ENCODE data around the gene ARHGAP15. TPM values are rescaled to one million over a fixed set of nuclear protein-coding genes. Genes with fewer than 3 reads are reported as not detected.

Gene ARHGAP15
- total RNA-seq, 1 donor from 2014 or later: not detected

DNA sequence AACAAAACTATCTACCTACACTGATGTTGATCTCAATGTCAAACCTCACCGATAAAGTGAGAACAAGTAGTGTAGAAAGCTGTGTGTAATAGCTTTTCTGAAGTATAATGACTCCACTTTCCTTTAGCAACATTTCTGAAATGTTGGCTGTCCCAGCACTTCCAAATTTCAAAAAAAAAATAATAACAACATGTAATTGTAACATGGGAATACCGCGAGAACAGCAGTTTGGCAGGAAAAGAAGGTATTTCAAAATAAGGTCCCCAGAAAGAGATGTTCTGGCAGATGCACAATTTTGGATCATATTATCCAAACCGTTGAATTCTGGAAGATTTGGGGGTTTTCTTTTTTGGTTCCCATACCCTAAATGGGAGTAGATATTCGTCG is 352.0 kb downstream of the ARHGAP15 start:
- no peaks in the 10 kb centered on the region for H3K36me3 ChIP-seq (ENCODE audit: control insufficient read depth, insufficient read depth, low read length)
- no peaks in the 10 kb centered on the region for H3K27me3 ChIP-seq (ENCODE audit: control insufficient read depth, insufficient read depth, low read length)
- no peak for DNase-seq (ENCODE audit: low read depth)
- TF ChIP-seq, protein P1, sequence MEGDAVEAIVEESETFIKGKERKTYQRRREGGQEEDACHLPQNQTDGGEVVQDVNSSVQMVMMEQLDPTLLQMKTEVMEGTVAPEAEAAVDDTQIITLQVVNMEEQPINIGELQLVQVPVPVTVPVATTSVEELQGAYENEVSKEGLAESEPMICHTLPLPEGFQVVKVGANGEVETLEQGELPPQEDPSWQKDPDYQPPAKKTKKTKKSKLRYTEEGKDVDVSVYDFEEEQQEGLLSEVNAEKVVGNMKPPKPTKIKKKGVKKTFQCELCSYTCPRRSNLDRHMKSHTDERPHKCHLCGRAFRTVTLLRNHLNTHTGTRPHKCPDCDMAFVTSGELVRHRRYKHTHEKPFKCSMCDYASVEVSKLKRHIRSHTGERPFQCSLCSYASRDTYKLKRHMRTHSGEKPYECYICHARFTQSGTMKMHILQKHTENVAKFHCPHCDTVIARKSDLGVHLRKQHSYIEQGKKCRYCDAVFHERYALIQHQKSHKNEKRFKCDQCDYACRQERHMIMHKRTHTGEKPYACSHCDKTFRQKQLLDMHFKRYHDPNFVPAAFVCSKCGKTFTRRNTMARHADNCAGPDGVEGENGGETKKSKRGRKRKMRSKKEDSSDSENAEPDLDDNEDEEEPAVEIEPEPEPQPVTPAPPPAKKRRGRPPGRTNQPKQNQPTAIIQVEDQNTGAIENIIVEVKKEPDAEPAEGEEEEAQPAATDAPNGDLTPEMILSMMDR (IDR thresholded peaks at IDR 0.05; ENCODE audit: insufficient read depth, low read length, poor library complexity, severe bottlenecking): no peak
- H3K4me3 ChIP-seq (ENCODE audit: low read depth, low read length): no peak overlapping the region

DNA sequence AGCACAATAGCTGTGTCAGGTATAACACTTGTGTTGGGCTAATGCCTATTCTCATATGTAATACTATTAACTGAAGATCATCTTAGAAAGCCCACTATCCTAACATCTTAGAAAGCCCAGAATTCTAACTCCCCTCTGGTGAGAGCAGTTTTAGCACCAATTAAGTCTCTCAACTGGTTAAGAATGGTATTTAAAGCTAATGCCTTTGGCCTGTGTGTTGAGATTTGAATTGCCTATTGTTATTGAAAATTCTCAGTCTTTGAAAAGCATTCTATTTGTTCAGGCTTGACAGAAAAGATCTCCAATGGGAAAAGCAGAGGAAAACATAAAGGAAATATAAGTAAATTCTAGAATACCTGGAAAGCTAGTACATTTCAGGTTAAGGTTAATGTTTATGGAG is 352.5 kb downstream of the ARHGAP15 start:
- no peak overlapping the region for H3K4me3 ChIP-seq (ENCODE audit: low read depth, low read length)
- no peaks in the 10 kb centered on the region for H3K27me3 ChIP-seq (ENCODE audit: control insufficient read depth, insufficient read depth, low read length)
- no peaks in the 10 kb centered on the region for H3K36me3 ChIP-seq (ENCODE audit: control insufficient read depth, insufficient read depth, low read length)
- DNase-seq (ENCODE audit: low read depth): no peak
- TF ChIP-seq, protein P1 (IDR thresholded peaks at IDR 0.05; ENCODE audit: insufficient read depth, low read length, poor library complexity, severe bottlenecking): no peak

DNA sequence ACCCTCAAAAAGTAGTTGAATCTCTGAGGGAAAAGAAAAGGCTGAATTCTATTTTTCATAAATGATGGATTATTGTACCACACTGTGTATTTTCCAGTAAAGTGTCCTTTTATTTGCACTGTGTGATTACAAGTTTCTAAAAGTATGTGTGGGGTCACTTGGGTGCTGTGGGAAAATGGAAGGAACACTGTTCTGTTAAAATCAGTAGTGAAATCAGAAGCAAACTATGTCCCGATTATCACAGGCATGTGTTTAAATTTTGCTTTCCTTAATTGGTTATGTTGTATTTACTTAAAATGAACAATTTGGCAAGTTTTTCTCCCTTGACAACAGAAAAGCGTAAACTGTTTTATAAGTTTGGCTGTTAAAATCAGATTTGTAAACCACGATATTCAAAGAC is 353.1 kb downstream of the ARHGAP15 start:
- Histone ChIP-seq H3K4me3 (ENCODE audit: low read depth, low read length) (no peak overlapping the region), H3K27me3 (ENCODE audit: control insufficient read depth, insufficient read depth, low read length) (no peaks in the 10 kb centered on the region), H3K36me3 (ENCODE audit: control insufficient read depth, insufficient read depth, low read length) (no peaks in the 10 kb centered on the region)
- TF ChIP-seq, protein P1 (IDR thresholded peaks at IDR 0.05; ENCODE audit: insufficient read depth, low read length, poor library complexity, severe bottlenecking): no peak
- no peak for DNase-seq (ENCODE audit: low read depth)

DNA sequence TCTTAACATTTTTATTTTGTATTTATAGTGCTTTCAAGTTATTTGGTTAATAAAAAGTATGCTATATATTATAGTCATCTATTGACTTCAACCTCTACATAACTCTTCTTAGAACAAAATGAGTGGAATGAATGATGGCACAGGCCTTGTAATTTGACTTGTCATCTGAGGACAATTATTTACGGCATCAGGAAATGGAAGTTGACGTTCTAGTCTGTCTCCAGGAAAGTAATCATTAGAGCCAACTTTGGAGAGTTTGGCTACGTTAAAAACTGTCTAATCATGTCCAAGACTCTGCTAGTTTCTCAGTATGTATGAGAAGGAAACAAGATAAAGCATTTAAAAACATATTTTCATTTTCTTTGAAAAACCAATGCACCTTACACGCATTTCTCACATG is 353.6 kb downstream of the ARHGAP15 start:
- DNase-seq (ENCODE audit: low read depth): no peak
- Histone ChIP-seq H3K36me3 (ENCODE audit: control insufficient read depth, insufficient read depth, low read length) (no peaks in the 10 kb centered on the region), H3K27me3 (ENCODE audit: control insufficient read depth, insufficient read depth, low read length) (no peaks in the 10 kb centered on the region), H3K4me3 (ENCODE audit: low read depth, low read length) (no peak overlapping the region)
- TF ChIP-seq, protein P1 (IDR thresholded peaks at IDR 0.05; ENCODE audit: insufficient read depth, low read length, poor library complexity, severe bottlenecking): no peak

DNA sequence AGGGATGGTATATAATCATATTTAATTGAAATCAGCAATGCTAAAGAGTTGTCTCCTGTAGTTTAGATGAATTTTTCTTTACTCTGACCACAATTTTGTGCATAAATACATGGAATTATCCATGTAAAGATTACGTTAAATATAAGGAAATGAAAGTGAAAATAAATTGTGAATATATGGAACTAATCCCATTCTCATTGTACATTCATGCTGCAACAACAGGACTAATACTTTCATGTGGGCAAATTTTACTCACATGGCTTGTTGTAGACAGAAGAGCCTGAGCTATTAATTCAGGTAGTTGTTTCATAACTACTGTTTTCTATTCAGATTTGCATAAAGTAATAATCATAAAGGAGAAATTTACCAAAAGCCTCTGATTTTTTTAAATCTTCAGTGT is 357.8 kb downstream of the ARHGAP15 start:
- TF ChIP-seq, protein P1 (IDR thresholded peaks at IDR 0.05; ENCODE audit: insufficient read depth, low read length, poor library complexity, severe bottlenecking): no peak
- no peaks in the 10 kb centered on the region for H3K27me3 ChIP-seq (ENCODE audit: control insufficient read depth, insufficient read depth, low read length)
- no peak for DNase-seq (ENCODE audit: low read depth)
- no peaks in the 10 kb centered on the region for H3K36me3 ChIP-seq (ENCODE audit: control insufficient read depth, insufficient read depth, low read length)
- H3K4me3 ChIP-seq (ENCODE audit: low read depth, low read length): no peak overlapping the region

DNA sequence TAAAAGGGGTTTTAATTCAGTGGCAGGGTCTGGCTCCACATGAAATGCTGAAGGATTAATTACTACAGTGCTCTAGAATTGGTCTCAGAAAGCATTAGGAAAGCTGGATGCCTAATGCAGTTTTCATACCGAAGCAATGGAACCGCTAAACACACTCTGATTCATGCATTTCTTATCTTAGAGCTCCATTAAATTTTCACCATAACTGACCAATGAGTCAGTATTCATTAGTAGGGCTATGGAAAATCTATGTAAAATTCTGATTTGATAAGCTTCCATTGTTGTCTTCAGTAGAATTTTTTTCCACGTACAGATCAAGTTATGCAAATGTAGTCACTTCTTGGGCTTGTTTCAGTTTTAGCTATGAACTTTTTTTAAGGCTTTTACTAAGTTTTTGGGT is 359.9 kb downstream of the ARHGAP15 start:
- Histone ChIP-seq H3K27me3 (ENCODE audit: control insufficient read depth, insufficient read depth, low read length) (no peaks in the 10 kb centered on the region), H3K4me3 (ENCODE audit: low read depth, low read length) (no peak overlapping the region), H3K36me3 (ENCODE audit: control insufficient read depth, insufficient read depth, low read length) (no peaks in the 10 kb centered on the region)
- TF ChIP-seq, protein P1 (IDR thresholded peaks at IDR 0.05; ENCODE audit: insufficient read depth, low read length, poor library complexity, severe bottlenecking): no peak
- no peak for DNase-seq (ENCODE audit: low read depth)

Measured in kidney epithelial cell (primary cell).